ENCODE data around the gene TRAPPC6A. TPM values are rescaled to one million over a fixed set of nuclear protein-coding genes. Genes with fewer than 3 reads are reported as not detected.

TRAPPC6A gene
- total RNA-seq, 2 donors from 2014 or later: 6.6 to 8.3 TPM

GRCh38 chr19:45125975-45126493 lies 52.0 kb downstream of the TRAPPC6A start:
- no peaks in the 10 kb centered on the region for H3K4me1 ChIP-seq (ENCODE audit: control insufficient read depth in 1 of 2, low read depth in 2 of 2)
- DNase-seq (ENCODE audit: low spot score) (no peak), ATAC-seq (ENCODE audit: insufficient number of reproducible peaks, low FRiP score, low read depth) (no peak)
- no peak overlapping the region for H3K4me3 ChIP-seq
- H3K27ac ChIP-seq: no peak overlapping the region
- H3K9me3 ChIP-seq: no peaks in the 10 kb centered on the region
- peak; percentile 24 for TF ChIP-seq CTCF (IDR thresholded peaks at IDR 0.05)
- H3K27me3 ChIP-seq (replicated peaks; ENCODE audit: insufficient read depth): no peaks in the 10 kb centered on the region
- H3K36me3 ChIP-seq: no peaks in the 10 kb centered on the region

- TF ChIP-seq CTCF (IDR thresholded peaks at IDR 0.05): no peak
- DNase-seq (ENCODE audit: low spot score): no peak
- no peaks in the 10 kb centered on the region for H3K4me1 ChIP-seq (ENCODE audit: control insufficient read depth in 1 of 2, low read depth in 2 of 2)
- no peak for ATAC-seq (ENCODE audit: insufficient number of reproducible peaks, low FRiP score, low read depth)
- no peaks in the 10 kb centered on the region for H3K36me3 ChIP-seq
- no peaks in the 10 kb centered on the region for H3K9me3 ChIP-seq
- no peak overlapping the region for H3K4me3 ChIP-seq
- H3K27ac ChIP-seq: no peak overlapping the region
- H3K27me3 ChIP-seq (replicated peaks; ENCODE audit: insufficient read depth): no peaks in the 10 kb centered on the region
These were observed 52.7 kb downstream of the TRAPPC6A start for GRCh38 chr19:45125360-45125759.

- Histone ChIP-seq H3K4me1 (ENCODE audit: control insufficient read depth in 1 of 2, low read depth in 2 of 2) (no peaks in the 10 kb centered on the region), H3K4me3 (no peak overlapping the region), H3K27me3 (replicated peaks; ENCODE audit: insufficient read depth) (no peaks in the 10 kb centered on the region), H3K9me3 (no peaks in the 10 kb centered on the region), H3K36me3 (no peaks in the 10 kb centered on the region), H3K27ac (no peak overlapping the region)
- no peak for TF ChIP-seq CTCF (IDR thresholded peaks at IDR 0.05)
- ATAC-seq (ENCODE audit: insufficient number of reproducible peaks, low FRiP score, low read depth): no peak
- DNase-seq (ENCODE audit: low spot score): no peak
These were observed 54.0 kb downstream of the TRAPPC6A start for GRCh38 chr19:45124021-45124420.

GRCh38 chr19:45123440-45123850 lies 54.6 kb downstream of the TRAPPC6A start:
- H3K27ac ChIP-seq: no peak overlapping the region
- DNase-seq (ENCODE audit: low spot score): no peak

GRCh38 chr19:45122832-45123231 lies 55.2 kb downstream of the TRAPPC6A start:
- H3K36me3 ChIP-seq: no peaks in the 10 kb centered on the region
- no peak for DNase-seq (ENCODE audit: low spot score)

More at GRCh38 chr19:45123440-45123850, 54.6 kb downstream of the TRAPPC6A start:
- H3K36me3 ChIP-seq: no peaks in the 10 kb centered on the region
- H3K9me3 ChIP-seq: no peaks in the 10 kb centered on the region
- no peak overlapping the region for H3K4me3 ChIP-seq
- no peak for TF ChIP-seq CTCF (IDR thresholded peaks at IDR 0.05)
- ATAC-seq (ENCODE audit: insufficient number of reproducible peaks, low FRiP score, low read depth): no peak
- no peaks in the 10 kb centered on the region for H3K4me1 ChIP-seq (ENCODE audit: control insufficient read depth in 1 of 2, low read depth in 2 of 2)
- no peaks in the 10 kb centered on the region for H3K27me3 ChIP-seq (replicated peaks; ENCODE audit: insufficient read depth)

More at GRCh38 chr19:45122832-45123231, 55.2 kb downstream of the TRAPPC6A start:
- Histone ChIP-seq H3K4me3 (no peak overlapping the region), H3K27ac (no peak overlapping the region), H3K9me3 (no peaks in the 10 kb centered on the region), H3K4me1 (ENCODE audit: control insufficient read depth in 1 of 2, low read depth in 2 of 2) (no peaks in the 10 kb centered on the region), H3K27me3 (replicated peaks; ENCODE audit: insufficient read depth) (no peaks in the 10 kb centered on the region)
- TF ChIP-seq CTCF (IDR thresholded peaks at IDR 0.05): no peak
- no peak for ATAC-seq (ENCODE audit: insufficient number of reproducible peaks, low FRiP score, low read depth)

Measured in thoracic aorta (tissue), 2 donors.